Measurements from ENCODE around the gene CBL.

CBL gene

GRCh38 chr11:119309411-119309810 is 103.3 kb downstream of the CBL start:
- no peaks in the 10 kb centered on the region for H3K27me3 ChIP-seq (ENCODE audit: insufficient read depth, low read length)
- H3K4me1 ChIP-seq (ENCODE audit: control insufficient read depth, insufficient read depth, low read length, unreplicated experiment), result no peaks in the 10 kb centered on the region
- no peak overlapping the region for H2AFZ ChIP-seq (ENCODE audit: low read length, unreplicated experiment)
- no peaks in the 10 kb centered on the region for H3K79me2 ChIP-seq (ENCODE audit: control insufficient read depth, insufficient read depth, low read length, unreplicated experiment)
- H3K4me3 ChIP-seq (ENCODE audit: low read depth, low read length), result no peak overlapping the region
- H3K27ac ChIP-seq (ENCODE audit: low read depth, low read length), result no peak overlapping the region
- no peaks in the 10 kb centered on the region for H3K36me3 ChIP-seq (ENCODE audit: insufficient read depth, low read length)

DNA sequence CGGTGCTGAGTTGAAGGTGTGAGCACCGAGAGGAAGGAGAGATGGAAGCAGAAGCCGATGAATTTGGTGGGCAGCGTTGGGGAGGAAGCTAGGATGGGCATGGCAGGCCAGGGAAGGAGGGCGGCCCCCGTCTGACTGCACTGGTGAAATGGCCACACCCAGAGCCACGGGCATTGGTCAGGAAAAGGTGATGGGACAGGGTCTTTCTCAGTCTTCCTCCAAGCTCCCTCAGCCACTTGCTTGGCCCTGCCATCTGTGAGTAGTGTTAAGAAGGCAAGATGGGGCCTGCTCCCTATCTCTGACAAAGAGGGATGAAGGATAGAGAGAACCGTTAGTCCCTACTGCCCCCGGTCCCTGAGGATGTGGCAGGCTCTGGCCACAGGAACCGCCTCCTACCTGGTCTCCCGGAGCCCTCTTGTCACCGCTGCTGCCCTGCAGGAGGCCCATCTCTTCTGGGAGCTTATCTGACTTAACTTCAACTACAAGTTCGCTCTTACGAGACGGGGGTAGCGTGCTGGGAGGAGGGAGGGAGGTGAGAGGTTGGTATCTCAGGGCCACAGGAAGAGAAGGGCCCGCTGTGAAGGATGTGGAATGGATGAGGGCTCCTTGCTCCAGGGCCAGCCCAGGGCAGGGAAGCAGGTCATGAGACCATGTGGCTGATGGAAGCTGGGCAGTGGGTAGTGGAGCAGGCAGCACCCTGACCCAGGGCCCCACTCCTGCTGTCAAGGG is 104.0 kb downstream of the CBL start:
- Histone ChIP-seq H3K27me3 (ENCODE audit: insufficient read depth, low read length) (no peaks in the 10 kb centered on the region), H3K27ac (ENCODE audit: low read depth, low read length) (no peak overlapping the region), H3K4me3 (ENCODE audit: low read depth, low read length) (no peak overlapping the region), H3K4me1 (ENCODE audit: control insufficient read depth, insufficient read depth, low read length, unreplicated experiment) (no peaks in the 10 kb centered on the region), H3K36me3 (ENCODE audit: insufficient read depth, low read length) (no peaks in the 10 kb centered on the region), H3K79me2 (ENCODE audit: control insufficient read depth, insufficient read depth, low read length, unreplicated experiment) (no peaks in the 10 kb centered on the region), H2AFZ (ENCODE audit: low read length, unreplicated experiment) (no peak overlapping the region)

- Histone ChIP-seq H3K27ac (ENCODE audit: low read depth, low read length) (no peak overlapping the region), H3K36me3 (ENCODE audit: insufficient read depth, low read length) (no peaks in the 10 kb centered on the region), H3K4me1 (ENCODE audit: control insufficient read depth, insufficient read depth, low read length, unreplicated experiment) (peaks cover 5% of the 10 kb centered on the region)
These were observed 104.5 kb downstream of the CBL start for GRCh38 chr11:119310682-119311052.

GRCh38 chr11:119314726-119315125 is 108.6 kb downstream of the CBL start:
- Histone ChIP-seq H3K27me3 (ENCODE audit: insufficient read depth, low read length) (peaks cover 7% of the 10 kb centered on the region; the same call in 1 of the 2 replicates), H3K4me3 (ENCODE audit: low read depth, low read length) (no peak overlapping the region), H3K79me2 (ENCODE audit: control insufficient read depth, insufficient read depth, low read length, unreplicated experiment) (no peaks in the 10 kb centered on the region), H3K27ac (ENCODE audit: low read depth, low read length) (no peak overlapping the region), H3K36me3 (ENCODE audit: insufficient read depth, low read length) (no peaks in the 10 kb centered on the region), H2AFZ (ENCODE audit: low read length, unreplicated experiment) (no peak overlapping the region), H3K4me1 (ENCODE audit: control insufficient read depth, insufficient read depth, low read length, unreplicated experiment) (peaks cover 27% of the 10 kb centered on the region)

More at GRCh38 chr11:119310682-119311052, 104.5 kb downstream of the CBL start:
- Histone ChIP-seq H2AFZ (ENCODE audit: low read length, unreplicated experiment) (no peak overlapping the region), H3K27me3 (ENCODE audit: insufficient read depth, low read length) (no peaks in the 10 kb centered on the region), H3K79me2 (ENCODE audit: control insufficient read depth, insufficient read depth, low read length, unreplicated experiment) (no peaks in the 10 kb centered on the region), H3K4me3 (ENCODE audit: low read depth, low read length) (no peak overlapping the region)

- Histone ChIP-seq H3K79me2 (ENCODE audit: control insufficient read depth, insufficient read depth, low read length, unreplicated experiment) (no peaks in the 10 kb centered on the region), H2AFZ (ENCODE audit: low read length, unreplicated experiment) (no peak overlapping the region), H3K4me1 (ENCODE audit: control insufficient read depth, insufficient read depth, low read length, unreplicated experiment) (peaks cover 28% of the 10 kb centered on the region), H3K36me3 (ENCODE audit: insufficient read depth, low read length) (no peaks in the 10 kb centered on the region), H3K27ac (ENCODE audit: low read depth, low read length) (no peak overlapping the region), H3K4me3 (ENCODE audit: low read depth, low read length) (peak overlapping the region; percentile 77), H3K27me3 (ENCODE audit: insufficient read depth, low read length) (peaks cover 7% of the 10 kb centered on the region; the same call in 1 of the 2 replicates)
These were observed 109.2 kb downstream of the CBL start for GRCh38 chr11:119315131-119316015.

DNA sequence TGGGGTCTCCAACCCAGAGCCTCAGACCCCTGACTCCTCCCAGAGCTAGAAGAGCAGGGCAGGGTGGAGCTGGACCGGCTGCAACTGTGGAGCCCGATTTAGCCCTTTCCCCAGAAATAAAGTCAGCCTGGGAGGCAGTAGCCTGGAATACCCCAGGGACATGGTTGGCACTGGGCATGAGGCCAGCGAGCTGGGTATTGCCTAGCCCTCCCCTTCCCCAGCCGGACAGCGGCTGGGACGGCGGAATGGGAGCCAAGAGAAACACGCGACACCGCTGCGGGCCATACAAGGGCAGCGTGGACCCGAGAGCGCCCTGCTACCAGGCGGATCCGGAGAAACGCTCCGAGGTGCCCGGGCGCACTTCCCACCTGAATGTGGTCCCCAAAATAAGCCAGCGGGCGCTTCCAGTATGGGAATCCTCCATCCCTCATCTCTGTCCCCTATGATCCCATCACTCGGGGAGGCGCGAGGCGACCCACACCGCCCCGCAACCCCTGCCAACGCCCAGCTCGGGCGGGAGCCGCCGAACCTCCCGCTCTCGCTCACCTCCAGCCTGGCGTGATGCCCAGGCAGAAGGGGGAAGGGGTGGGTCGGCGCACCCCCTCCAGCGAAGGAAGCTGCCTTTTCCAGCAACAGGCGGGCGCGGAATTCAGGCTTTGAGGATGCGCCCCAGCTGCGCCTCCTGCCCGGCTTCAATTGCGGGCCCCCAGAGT is 110.0 kb downstream of the CBL start:
- H3K36me3 ChIP-seq (ENCODE audit: insufficient read depth, low read length), result no peaks in the 10 kb centered on the region
- peak overlapping the region; percentile 77 for H3K4me3 ChIP-seq (ENCODE audit: low read depth, low read length)
- peaks cover 7% of the 10 kb centered on the region; the same call in 1 of the 2 replicates for H3K27me3 ChIP-seq (ENCODE audit: insufficient read depth, low read length)
- no peaks in the 10 kb centered on the region for H3K79me2 ChIP-seq (ENCODE audit: control insufficient read depth, insufficient read depth, low read length, unreplicated experiment)
- H2AFZ ChIP-seq (ENCODE audit: low read length, unreplicated experiment), result peak overlapping the region; percentile 18
- no peak overlapping the region for H3K27ac ChIP-seq (ENCODE audit: low read depth, low read length)
- H3K4me1 ChIP-seq (ENCODE audit: control insufficient read depth, insufficient read depth, low read length, unreplicated experiment), result peaks cover 32% of the 10 kb centered on the region

DNA sequence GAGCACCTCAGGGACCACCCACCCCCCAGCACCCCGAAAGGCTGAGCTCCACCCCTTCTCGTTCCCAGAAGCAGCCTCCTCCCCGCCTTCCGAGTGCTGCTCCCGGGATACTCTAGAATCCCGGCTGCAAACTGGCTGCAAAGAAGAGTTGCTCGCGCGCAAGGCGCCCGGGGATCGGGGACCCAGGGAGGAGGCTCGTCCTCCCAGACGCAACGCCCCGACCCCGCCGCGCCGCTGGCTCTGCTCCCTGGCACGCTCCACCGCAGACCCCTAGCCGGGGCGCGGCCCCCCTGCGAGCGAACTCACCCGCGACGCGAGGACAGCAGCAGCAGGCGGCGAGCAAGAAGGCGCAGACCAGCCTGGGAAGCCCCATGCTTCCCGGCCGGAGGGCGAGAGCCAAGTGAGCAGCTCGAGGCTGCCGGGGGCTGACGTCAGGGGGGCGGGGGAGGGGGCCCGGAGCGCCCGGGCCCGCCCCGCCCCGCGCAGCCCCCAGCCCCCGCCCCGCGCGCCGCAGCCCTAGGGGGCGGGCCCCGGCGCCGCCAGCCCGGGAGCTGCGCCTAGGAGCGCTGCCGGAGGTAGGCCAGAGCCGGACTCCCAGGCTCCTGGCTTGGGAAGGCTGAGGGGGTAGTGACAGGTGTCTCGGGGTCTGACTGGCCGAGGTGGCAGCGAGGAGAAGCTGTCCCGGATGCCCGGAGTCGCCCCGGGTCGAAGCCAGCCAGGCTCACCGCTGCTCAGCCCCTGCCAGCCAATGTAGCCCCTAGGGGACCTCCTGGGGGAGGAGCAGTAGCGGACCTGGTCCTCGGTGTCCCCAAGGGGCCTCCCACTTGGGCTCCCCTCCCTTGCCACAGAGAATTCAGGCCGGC is 110.8 kb downstream of the CBL start, which contains the start of gene MCAM:
MCAM (minus strand) TSS at position 402 of the 863 bp plus-strand sequence; CDS start at position 373, 29 bp downstream.
- H3K27ac ChIP-seq (ENCODE audit: low read depth, low read length), result no peak within 1 kb of the TSS
- H3K79me2 ChIP-seq (ENCODE audit: control insufficient read depth, insufficient read depth, low read length, unreplicated experiment), result no peaks in the 10 kb centered on the region
- H2AFZ ChIP-seq (ENCODE audit: low read length, unreplicated experiment), result peak within 1 kb of the TSS; percentile 18
- peaks cover 7% of the 10 kb centered on the region; the same call in 1 of the 2 replicates for H3K27me3 ChIP-seq (ENCODE audit: insufficient read depth, low read length)
- H3K4me3 ChIP-seq (ENCODE audit: low read depth, low read length), result peak within 1 kb of the TSS; percentile 77
- H3K4me1 ChIP-seq (ENCODE audit: control insufficient read depth, insufficient read depth, low read length, unreplicated experiment), result peaks cover 36% of the 10 kb centered on the region
- no peaks in the 10 kb centered on the region for H3K36me3 ChIP-seq (ENCODE audit: insufficient read depth, low read length)

GRCh38 chr11:119317592-119318239 is 111.6 kb downstream of the CBL start:
- Histone ChIP-seq H3K79me2 (ENCODE audit: control insufficient read depth, insufficient read depth, low read length, unreplicated experiment) (no peaks in the 10 kb centered on the region), H3K36me3 (ENCODE audit: insufficient read depth, low read length) (no peaks in the 10 kb centered on the region), H3K4me3 (ENCODE audit: low read depth, low read length) (peak overlapping the region; percentile 36; the same call in 1 of the 2 replicates), H2AFZ (ENCODE audit: low read length, unreplicated experiment) (no peak overlapping the region), H3K4me1 (ENCODE audit: control insufficient read depth, insufficient read depth, low read length, unreplicated experiment) (peaks cover 36% of the 10 kb centered on the region), H3K27me3 (ENCODE audit: insufficient read depth, low read length) (peaks cover 7% of the 10 kb centered on the region; the same call in 1 of the 2 replicates), H3K27ac (ENCODE audit: low read depth, low read length) (no peak overlapping the region)

- Histone ChIP-seq H3K36me3 (ENCODE audit: insufficient read depth, low read length) (no peaks in the 10 kb centered on the region), H3K4me1 (ENCODE audit: control insufficient read depth, insufficient read depth, low read length, unreplicated experiment) (peaks cover 36% of the 10 kb centered on the region), H3K27ac (ENCODE audit: low read depth, low read length) (peak overlapping the region; percentile 21; the same call in 1 of the 2 replicates), H3K27me3 (ENCODE audit: insufficient read depth, low read length) (peaks cover 7% of the 10 kb centered on the region; the same call in 1 of the 2 replicates), H3K4me3 (ENCODE audit: low read depth, low read length) (no peak overlapping the region), H2AFZ (ENCODE audit: low read length, unreplicated experiment) (no peak overlapping the region), H3K79me2 (ENCODE audit: control insufficient read depth, insufficient read depth, low read length, unreplicated experiment) (no peaks in the 10 kb centered on the region)
These were observed 112.3 kb downstream of the CBL start for GRCh38 chr11:119318240-119319135.
